ENCODE results near the gene TP63.

The TP63 gene

GRCh38 chr3:189684317-189684716, 53.1 kb downstream of the TP63 start:
- DNase-seq (ENCODE audit: low read depth, low spot score): no peak
- H3K4me3 ChIP-seq (ENCODE audit: low read depth, low read length): no peak overlapping the region
- in situ Hi-C loops (cut with HindIII; ENCODE audit: low sequenced_read_pairs): no loop called here
- no peak for TF ChIP-seq CTCF (IDR thresholded peaks at IDR 0.05; ENCODE audit: low read depth, low read length)

GRCh38 chr3:189685291-189685690, 54.1 kb downstream of the TP63 start:
- no peak overlapping the region for H3K4me3 ChIP-seq (ENCODE audit: low read depth, low read length)
- DNase-seq (ENCODE audit: low read depth, low spot score): peak; percentile 43
- TF ChIP-seq CTCF (IDR thresholded peaks at IDR 0.05; ENCODE audit: low read depth, low read length): no peak
- in situ Hi-C loops (cut with HindIII; ENCODE audit: low sequenced_read_pairs): no loop called here

- H3K4me3 ChIP-seq (ENCODE audit: low read depth, low read length): no peak overlapping the region
- DNase-seq (ENCODE audit: low read depth, low spot score): peak; percentile 84
- TF ChIP-seq CTCF (IDR thresholded peaks at IDR 0.05; ENCODE audit: low read depth, low read length): no peak
- in situ Hi-C loops (cut with HindIII; ENCODE audit: low sequenced_read_pairs): no loop called here
Measured at GRCh38 chr3:189685860-189686259, 54.7 kb downstream of the TP63 start.

GRCh38 chr3:189687475-189687874, 56.3 kb downstream of the TP63 start:
- H3K4me3 ChIP-seq (ENCODE audit: low read depth, low read length): no peak overlapping the region
- no peak for DNase-seq (ENCODE audit: low read depth, low spot score)
- in situ Hi-C loops (cut with HindIII; ENCODE audit: low sequenced_read_pairs): no loop called here
- no peak for TF ChIP-seq CTCF (IDR thresholded peaks at IDR 0.05; ENCODE audit: low read depth, low read length)

GRCh38 chr3:189688262-189688661, 57.1 kb downstream of the TP63 start:
- TF ChIP-seq CTCF (IDR thresholded peaks at IDR 0.05; ENCODE audit: low read depth, low read length): no peak
- H3K4me3 ChIP-seq (ENCODE audit: low read depth, low read length): no peak overlapping the region
- in situ Hi-C loops (cut with HindIII; ENCODE audit: low sequenced_read_pairs): no loop called here
- DNase-seq (ENCODE audit: low read depth, low spot score): no peak

GRCh38 chr3:189689625-189690024, 58.4 kb downstream of the TP63 start:
- TF ChIP-seq CTCF (IDR thresholded peaks at IDR 0.05; ENCODE audit: low read depth, low read length): no peak
- in situ Hi-C loops (cut with HindIII; ENCODE audit: low sequenced_read_pairs): no loop called here
- no peak for DNase-seq (ENCODE audit: low read depth, low spot score)
- H3K4me3 ChIP-seq (ENCODE audit: low read depth, low read length): no peak overlapping the region

- DNase-seq (ENCODE audit: low read depth, low spot score): no peak
- in situ Hi-C loops (cut with HindIII; ENCODE audit: low sequenced_read_pairs): no loop called here
- no peak overlapping the region for H3K4me3 ChIP-seq (ENCODE audit: low read depth, low read length)
Measured at GRCh38 chr3:189690237-189690636, 59.0 kb downstream of the TP63 start.

More at GRCh38 chr3:189690237-189690636, 59.0 kb downstream of the TP63 start:
- no peak for TF ChIP-seq CTCF (IDR thresholded peaks at IDR 0.05; ENCODE audit: low read depth, low read length)
